22Rv1 (cell line): ENCODE measurements around the gene ZFP1.

Source experiments
- CTCF ChIP-seq: fragments of 450-650 bp; IDR thresholded peaks from 2 replicates; pipeline ENCODE4 v1.5.1; 2017; ENCODE audit warnings: mild to moderate bottlenecking
- ZFX ChIP-seq: fragments of 450-650 bp; IDR thresholded peaks from 2 replicates; pipeline ENCODE4 v1.6.1; 2017; ENCODE audit warnings: antibody characterized with exemption, borderline replicate concordance

- TF ChIP-seq CTCF (no peak), ZFX (no peak)
These were observed 53.8 kb downstream of the ZFP1 start for GRCh38 chr16:75202069-75202590.
